HG03135 (cell line): ENCODE data around the gene ZFHX2.
"Not testable (repeated sequence)": the region's sequence is repeated elsewhere in the genome, so short reads cannot be mapped to it uniquely, and the experiment has no call there.

Source experiments
- ATAC-seq: cut with Tn5 transposase; IDR thresholded peaks from one replicate; pipeline ENCODE4 v1.9.1; 2021; ENCODE audit warnings: mild to moderate bottlenecking, moderate library complexity; ENCODE audit not compliant: unreplicated experiment

The ZFHX2 gene

GRCh38 chr14:23551266-23552028 is at the start of gene ZFHX2:
Gene ZFHX2 (minus strand): TSS chr14:23551765. CDS start chr14:23535325, 16,440 bp downstream.
- ATAC-seq: peak; percentile 34

DNA sequence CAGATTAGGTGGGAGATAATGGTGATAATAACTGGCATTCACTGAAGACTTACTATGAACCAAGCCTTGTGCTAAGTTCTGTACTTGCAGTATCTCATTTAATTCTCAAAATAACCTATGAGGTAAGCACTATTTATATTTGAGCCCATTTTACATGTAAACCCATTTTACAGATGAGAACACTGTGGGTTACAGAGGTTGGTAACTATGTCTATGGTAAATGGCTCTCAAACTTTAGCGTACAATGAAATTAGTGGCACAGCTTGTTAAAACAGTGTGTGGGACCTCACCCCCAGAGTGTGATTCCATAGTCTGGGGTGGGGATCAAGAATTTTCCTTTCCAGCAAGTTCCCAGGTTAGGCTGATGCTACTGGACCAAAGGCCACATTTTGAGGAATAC is 49.2 kb upstream of the ZFHX2 start:
- ATAC-seq: no peak

- no peak for ATAC-seq
These were observed 48.8 kb upstream of the ZFHX2 start for GRCh38 chr14:23600322-23600707.

DNA sequence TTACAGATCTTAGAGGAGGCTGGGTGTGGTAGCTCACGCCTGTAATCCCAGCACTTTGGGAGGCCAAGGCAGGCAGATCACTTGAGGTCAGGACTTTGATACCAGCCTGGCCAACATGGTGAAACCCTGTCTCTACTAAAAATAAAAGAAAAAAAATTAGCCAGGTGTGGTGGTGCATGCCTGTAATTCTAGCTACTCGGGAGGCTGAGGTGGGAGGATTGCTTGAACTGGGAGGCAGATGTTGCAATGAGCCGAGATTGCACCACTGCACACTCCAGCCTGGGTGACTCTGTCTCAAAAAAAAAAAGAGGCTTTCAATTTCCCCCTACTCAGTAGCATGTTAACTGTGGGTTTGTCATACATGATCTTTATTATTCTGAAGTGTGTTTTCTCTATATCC is 42.6 kb upstream of the ZFHX2 start:
- not testable (repeated sequence) for ATAC-seq

DNA sequence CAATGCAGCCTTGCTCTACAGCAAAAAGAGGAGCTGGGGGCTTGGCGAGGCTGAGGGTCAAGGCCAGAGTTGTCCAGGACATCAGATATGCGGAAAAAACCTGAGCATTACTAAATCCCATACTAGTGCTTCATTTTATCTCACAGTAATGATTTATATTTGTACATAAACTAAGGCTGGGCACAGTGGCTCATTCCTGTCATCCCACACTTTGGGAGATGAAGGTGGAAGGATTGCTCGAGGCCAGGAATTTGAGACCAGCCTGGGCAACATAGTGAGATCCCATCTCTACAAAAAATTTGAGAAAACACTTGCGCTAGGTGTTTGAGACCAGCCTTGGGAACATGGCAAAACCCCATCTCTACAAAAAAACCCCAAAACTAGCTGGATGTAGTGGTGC is 38.6 kb upstream of the ZFHX2 start:
- no peak for ATAC-seq

DNA sequence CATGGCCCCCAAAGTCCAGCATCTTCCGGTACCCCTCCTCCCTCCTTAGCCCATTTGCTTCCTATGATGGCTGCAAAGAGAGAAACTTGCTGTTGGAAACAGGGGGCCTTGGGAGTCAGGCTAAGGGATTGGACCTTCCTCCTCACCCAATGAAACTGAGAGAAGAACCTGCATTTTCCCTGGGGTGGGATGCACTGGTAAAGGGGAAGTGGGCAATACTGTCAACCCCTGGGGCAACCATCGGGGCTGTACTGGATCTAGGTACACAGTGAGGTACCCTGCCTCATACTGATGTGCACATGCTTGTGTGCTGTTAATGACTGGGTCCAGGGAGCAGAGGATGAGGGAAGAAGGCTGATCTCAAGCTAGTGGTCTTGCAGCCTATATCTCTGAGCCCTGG is 38.0 kb upstream of the ZFHX2 start:
- no peak for ATAC-seq

DNA sequence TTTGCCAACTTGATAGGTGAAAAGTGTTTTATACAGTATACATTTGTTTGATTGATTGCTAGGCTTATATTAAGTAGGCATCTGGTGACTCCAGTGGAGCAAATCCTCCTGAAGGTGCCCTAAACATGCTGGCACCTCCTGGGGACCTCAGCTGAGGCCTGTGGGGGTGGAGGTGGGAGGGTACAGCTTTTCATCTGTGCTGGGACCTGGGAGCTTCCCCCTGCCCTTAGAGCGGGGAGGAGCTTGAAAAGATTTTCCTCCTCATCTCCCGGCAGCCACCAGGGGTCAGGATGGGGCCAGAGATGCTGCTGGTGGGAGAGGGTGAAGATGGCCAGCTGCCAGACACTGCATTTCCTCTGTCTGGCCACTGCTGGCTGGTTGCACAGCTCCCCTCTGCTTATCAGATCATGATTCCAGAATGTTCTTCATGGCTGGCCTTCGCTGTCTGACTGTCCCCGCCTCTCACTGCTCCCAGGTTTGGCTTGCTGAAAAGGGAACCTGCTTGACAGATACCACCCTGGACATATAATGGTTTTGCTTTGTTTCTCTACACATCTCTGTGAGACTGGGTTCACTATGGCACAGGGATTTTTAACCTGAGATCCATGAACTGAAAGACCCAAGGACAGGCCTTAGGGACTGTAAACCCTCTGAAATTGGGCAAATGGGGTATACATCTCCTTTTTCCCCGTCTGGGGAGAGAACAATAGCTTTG is 37.5 kb upstream of the ZFHX2 start:
- peak; percentile 99 for ATAC-seq

DNA sequence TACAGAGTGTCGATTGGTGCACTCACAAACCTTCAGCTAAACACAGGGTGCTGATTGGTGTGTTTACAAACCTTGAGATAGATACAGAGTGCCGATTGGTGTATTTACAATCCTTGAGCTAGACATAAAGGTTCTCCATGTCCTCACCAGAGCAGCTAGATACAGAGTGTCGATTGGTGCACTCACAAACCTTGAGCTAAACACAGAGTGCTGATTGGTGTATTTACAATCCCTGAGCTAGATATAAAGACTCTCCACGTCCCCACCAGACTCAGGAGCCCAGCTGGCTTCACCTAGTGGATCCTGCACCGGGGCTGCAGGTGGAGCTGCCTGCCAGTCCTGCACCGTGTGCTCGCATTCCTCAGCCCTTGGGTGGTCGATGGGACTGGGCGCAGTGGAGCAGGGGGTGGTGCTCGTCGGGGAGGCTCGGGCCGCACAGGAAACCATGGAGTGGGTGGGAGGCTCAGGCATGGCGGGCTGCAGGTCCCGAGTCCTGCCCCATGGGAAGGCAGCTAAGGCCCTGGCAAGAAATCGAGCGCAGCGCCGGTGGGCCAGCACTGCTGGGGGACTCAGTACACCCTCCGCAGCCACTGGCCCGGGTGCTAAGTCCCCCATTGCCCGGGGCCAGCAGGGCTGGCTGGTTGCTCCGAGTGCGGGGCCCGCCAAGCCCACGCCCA is 33.1 kb upstream of the ZFHX2 start:
- not testable (repeated sequence) for ATAC-seq

DNA sequence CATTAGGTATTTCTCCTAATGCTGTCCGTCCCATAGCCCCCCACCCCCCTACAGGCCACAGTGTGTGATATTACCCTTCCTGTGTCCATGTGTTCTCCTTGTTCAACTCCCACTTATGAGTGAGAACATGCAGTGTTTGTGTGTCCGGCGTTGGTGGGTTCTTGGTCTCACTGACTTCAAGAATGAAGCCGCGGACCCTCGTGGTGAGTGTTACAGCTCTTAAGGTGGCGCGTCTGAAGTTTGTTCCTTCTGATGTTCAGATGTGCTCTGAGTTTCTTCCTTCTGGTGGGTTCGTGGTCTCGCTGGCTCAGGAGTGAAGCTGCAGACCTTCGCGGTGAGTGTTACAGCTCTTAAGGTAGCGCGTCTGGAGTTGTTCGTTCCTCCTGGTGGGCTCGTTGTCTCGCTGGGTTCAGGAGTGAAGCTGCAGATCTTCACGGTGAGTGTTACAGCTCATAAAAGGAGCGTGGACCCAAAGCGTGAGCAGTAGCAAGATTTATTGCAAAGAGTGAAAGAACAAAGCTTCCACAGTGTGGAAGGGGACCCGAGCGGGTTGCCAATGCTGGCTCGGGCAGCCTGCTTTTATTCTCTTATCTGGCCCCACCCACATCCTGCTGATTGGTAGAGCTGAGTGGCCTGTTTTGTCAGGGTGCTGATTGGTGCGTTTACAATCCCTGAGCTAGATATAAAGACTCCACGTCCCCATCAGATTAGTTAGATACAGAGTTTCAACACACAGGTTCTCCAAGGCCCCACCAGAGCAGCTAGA is 32.4 kb upstream of the ZFHX2 start:
- ATAC-seq: not testable (repeated sequence)

- ATAC-seq: no peak
These were observed 31.6 kb upstream of the ZFHX2 start for GRCh38 chr14:23582906-23583760.

GRCh38 chr14:23580948-23581281 is 29.4 kb upstream of the ZFHX2 start:
- no peak for ATAC-seq

- ATAC-seq: no peak
These were observed 28.8 kb upstream of the ZFHX2 start for GRCh38 chr14:23580152-23580926.

GRCh38 chr14:23579739-23580138 is 28.2 kb upstream of the ZFHX2 start:
- no peak for ATAC-seq

DNA sequence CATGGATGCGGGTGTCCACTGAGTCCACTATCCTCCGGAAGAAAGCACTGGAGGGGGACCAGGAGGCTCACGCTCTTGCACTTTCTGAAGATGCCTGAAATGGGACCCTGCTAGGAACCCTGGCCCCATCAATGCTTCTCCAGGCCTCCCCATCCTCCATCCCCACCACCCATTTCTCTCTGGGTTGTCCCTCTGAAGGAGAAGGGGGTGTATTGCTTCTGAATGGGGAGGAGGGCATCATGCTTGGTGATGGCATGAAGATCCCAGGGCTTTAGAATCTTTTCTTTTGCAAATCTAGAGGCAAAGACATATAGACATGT is 27.7 kb upstream of the ZFHX2 start:
- ATAC-seq: no peak

DNA sequence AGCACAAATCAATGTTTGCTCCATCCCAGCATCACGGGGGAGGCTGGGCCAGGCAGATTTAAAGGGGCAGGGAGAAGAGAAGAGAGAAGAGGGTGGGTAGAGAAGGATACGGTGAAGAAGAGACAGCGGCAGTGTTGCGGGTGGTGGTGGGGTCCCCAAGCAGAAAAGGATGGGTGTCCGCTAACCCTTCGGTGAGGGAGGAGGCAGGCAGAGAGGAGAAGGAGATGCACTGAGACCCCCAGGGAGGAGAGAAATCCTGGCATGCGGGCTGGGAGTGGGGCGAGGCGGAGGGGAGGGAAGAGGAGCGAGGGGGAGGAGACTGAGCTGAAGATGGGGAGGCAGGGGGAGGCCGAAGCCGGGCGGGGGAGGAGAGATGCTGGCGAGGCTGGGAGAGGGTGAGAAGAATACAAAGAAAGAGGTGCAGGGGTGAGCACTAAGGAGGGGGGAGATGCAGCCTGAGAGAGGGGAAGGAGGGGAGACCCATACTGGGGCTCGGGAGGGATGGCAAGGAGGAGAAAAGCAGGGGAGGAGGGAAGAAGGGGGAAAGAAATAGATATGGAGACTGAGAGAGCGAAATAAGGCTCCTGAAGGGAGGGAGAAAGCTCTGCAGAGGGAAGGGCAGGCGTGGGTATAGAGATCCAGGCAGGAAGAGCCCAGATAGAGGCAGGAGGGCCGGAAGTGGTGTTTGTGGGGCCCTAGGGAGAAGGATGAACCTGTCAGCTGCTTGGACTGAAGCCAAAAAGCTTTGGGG is 27.2 kb upstream of the ZFHX2 start, which contains the start of gene JPH4:
JPH4 (minus strand) TSS at position 231 of the 751 bp plus-strand sequence. CDS start 1,337 bp downstream, outside the sequence.
- ATAC-seq: no peak

DNA sequence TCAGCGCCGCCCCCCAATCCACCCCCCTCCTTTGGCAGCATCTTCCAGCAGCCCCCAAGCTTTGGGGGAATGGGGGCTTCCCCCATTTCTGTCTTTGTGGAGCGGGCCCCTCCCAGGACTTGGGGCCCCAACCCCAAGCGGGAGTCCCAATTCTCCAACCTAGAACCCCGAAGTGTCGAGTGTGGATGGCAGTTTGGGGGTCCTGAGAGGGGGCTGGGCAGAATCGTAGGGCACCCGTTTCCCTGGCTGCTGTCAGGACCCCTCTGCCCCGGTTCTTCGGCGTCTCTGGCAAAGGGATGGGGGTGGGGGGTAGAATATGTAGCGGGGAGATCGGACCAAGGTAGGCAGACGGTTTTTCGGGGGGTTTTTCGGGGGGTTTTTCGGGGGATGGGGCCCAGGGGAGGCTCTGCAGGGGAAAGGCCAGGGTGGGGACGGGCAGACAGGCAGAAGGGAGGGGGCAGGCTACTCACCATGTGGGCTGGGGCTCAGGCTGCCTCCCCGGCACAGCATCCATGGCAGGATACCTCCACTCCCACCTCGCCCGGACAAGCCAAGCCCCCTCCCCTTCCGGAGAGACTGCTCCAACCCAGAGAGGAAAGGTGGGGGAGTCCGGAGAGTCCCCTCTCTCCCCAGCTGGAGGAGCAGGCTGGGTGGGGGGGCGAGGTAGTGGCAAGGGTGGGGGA is 26.3 kb upstream of the ZFHX2 start:
- no peak for ATAC-seq

- no peak for ATAC-seq
These were observed 25.6 kb upstream of the ZFHX2 start for GRCh38 chr14:23577004-23577681.
